Panc1 (cell line): ENCODE measurements around the gene RCBTB2. TPM values are rescaled to one million over a fixed set of nuclear protein-coding genes. Genes with fewer than 3 reads are reported as not detected.

Experiments
- ATAC-seq: fragments of 200-7000 bp; cut with Tn5 transposase; 2 replicates; pipeline ENCODE4 v1.9.1; 2020; ENCODE audit warnings: mild to moderate bottlenecking, moderate library complexity
- BruUV-seq: library from RNA; stranded (reverse); fragments of 400-500 nt; replicated peaks from 2 replicates; lab custom pipeline; 2021; lab: Mats Ljungman, UMichigan
- CTCF ChIA-PET: fragments of 300-600 bp; sonication (Branson Sonifier 250); formaldehyde crosslinking; loops from one replicate; lab custom pipeline; 2022; ENCODE audit warnings: antibody characterized with exemption; lab: Charles Lee
- POLR2A ChIA-PET: fragments of 300-600 bp; sonication (Branson Sonifier 250); formaldehyde crosslinking; loops from one replicate; lab custom pipeline; 2022; ENCODE audit warnings: antibody characterized with exemption; lab: Charles Lee
- DNase-seq: peaks from one replicate; pipeline ENCODE4 v3.0.0-alpha.2; 2010; ENCODE audit warnings: low read depth, low spot score
- H3K27ac ChIP-seq: 2 replicates; pipeline ENCODE4 v1.5.1; 2011; ENCODE audit warnings: mild to moderate bottlenecking, low read length, inconsistent platforms
- H3K27me3 ChIP-seq: fragments of 200-500 bp; sonication (Bioruptor generic); 2 replicates; pipeline ENCODE4 v1.6.0; 2014; ENCODE audit warnings: low read length, inconsistent platforms; ENCODE audit not compliant: control insufficient read depth, insufficient read depth
- H3K36me3 ChIP-seq: fragments of 200-500 bp; sonication (Bioruptor generic); 2 replicates; pipeline ENCODE4 v1.5.1; 2014; ENCODE audit warnings: inconsistent platforms, mild to moderate bottlenecking, low read length, moderate library complexity; ENCODE audit not compliant: control insufficient read depth, insufficient read depth
- H3K4me1 ChIP-seq: 2 replicates; pipeline ENCODE4 v1.5.1; 2011; ENCODE audit warnings: inconsistent platforms, mild to moderate bottlenecking, low read length, moderate library complexity; ENCODE audit not compliant: control insufficient read depth, insufficient read depth
- H3K4me3 ChIP-seq, 2 experiments: 2 replicates each; pipeline ENCODE4 v1.5.1; 2011 to 2012; ENCODE audit warnings: low read depth in 2 of 2, low read length in 2 of 2, mild to moderate bottlenecking in 2 of 2, inconsistent platforms in 1 of 2, moderate library complexity in 1 of 2
- H3K9me3 ChIP-seq: fragments of 200-500 bp; sonication (Bioruptor generic); 2 replicates; pipeline ENCODE4 v1.5.1; 2014; ENCODE audit warnings: low read depth, mild to moderate bottlenecking, inconsistent platforms, low read length, moderate library complexity; ENCODE audit not compliant: control insufficient read depth, insufficient read depth
- POLR2AphosphoS5 ChIP-seq: IDR thresholded peaks from 2 replicates; pipeline ENCODE4 v1.6.1; 2012; ENCODE audit warnings: mild to moderate bottlenecking, low read depth, low read length, moderate library complexity
- SIN3A ChIP-seq: IDR thresholded peaks from 2 replicates; pipeline ENCODE4 v1.6.1; 2012; ENCODE audit warnings: low read depth, mild to moderate bottlenecking, low read length, moderate library complexity, borderline replicate concordance; ENCODE audit not compliant: insufficient read depth
- TCF7L2 ChIP-seq: IDR thresholded peaks from 2 replicates; pipeline ENCODE4 v1.6.1; 2011; ENCODE audit warnings: mild to moderate bottlenecking, low read depth, low read length, inconsistent platforms
- in situ Hi-C: cut with HindIII; loops from 2 replicates; pipeline ENCODE4 v1.10.0; 2016; ENCODE audit warnings: low sequenced_read_pairs, low pct_unique_long_range_greater_than_20kb
- intact Hi-C: fragments of 100-400 bp; cut with micrococcal nuclease; formaldehyde crosslinking; loops from one replicate; pipeline ENCODE4 v1.10.0; 2022; ENCODE audit not compliant: unreplicated experiment
- total RNA-seq: library from RNA; stranded (reverse); gene quantifications from one replicate; pipeline ENCODE4 v1.2.1, GENCODE V29; 2021; ENCODE audit not compliant: unreplicated experiment
- TF ChIP-seq, protein P1 (sequence below): fragments of 450-650 bp; IDR thresholded peaks from 2 replicates; pipeline ENCODE4 v1.5.1; 2017; ENCODE audit warnings: mild to moderate bottlenecking
- TF ChIP-seq, protein P2 (sequence below), 2 experiments: IDR thresholded peaks; 2 replicates each; pipeline ENCODE4 v1.6.1; 2011 to 2012; ENCODE audit warnings: low read depth in 2 of 2, control low read depth in 1 of 2, low read length in 1 of 2, mild to moderate bottlenecking in 1 of 2, moderate library complexity in 1 of 2; ENCODE audit not compliant: insufficient read depth in 1 of 2

The RCBTB2 gene
- total RNA-seq, 1 experiment from 2014 or later: 4.4 TPM

DNA sequence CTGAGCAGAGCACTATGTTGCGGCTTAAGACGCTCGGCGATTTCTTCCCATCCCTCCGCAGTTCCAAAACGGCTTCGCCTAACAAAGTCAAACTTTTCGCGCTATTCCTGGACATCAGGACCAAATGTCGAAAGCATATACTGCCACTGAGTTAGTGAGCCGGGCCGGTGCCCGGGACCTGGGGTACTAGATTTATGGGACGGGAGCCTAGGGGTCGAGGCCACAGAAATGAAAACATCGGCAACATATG is 699 bp downstream of the RCBTB2 start:
- Histone ChIP-seq H3K4me3 (peak overlapping the region; percentile 70 to 75), H3K9me3 (no peaks in the 10 kb centered on the region), H3K4me1 (peaks cover 8% of the 10 kb centered on the region; the same call in 1 of the 2 replicates), H3K27ac (peak overlapping the region; percentile 92), H3K27me3 (no peaks in the 10 kb centered on the region), H3K36me3 (no peaks in the 10 kb centered on the region)
- TF ChIP-seq POLR2AphosphoS5: no peak
- TF ChIP-seq SIN3A: no peak
- TF ChIP-seq TCF7L2: no peak
- TF ChIP-seq, protein P1, sequence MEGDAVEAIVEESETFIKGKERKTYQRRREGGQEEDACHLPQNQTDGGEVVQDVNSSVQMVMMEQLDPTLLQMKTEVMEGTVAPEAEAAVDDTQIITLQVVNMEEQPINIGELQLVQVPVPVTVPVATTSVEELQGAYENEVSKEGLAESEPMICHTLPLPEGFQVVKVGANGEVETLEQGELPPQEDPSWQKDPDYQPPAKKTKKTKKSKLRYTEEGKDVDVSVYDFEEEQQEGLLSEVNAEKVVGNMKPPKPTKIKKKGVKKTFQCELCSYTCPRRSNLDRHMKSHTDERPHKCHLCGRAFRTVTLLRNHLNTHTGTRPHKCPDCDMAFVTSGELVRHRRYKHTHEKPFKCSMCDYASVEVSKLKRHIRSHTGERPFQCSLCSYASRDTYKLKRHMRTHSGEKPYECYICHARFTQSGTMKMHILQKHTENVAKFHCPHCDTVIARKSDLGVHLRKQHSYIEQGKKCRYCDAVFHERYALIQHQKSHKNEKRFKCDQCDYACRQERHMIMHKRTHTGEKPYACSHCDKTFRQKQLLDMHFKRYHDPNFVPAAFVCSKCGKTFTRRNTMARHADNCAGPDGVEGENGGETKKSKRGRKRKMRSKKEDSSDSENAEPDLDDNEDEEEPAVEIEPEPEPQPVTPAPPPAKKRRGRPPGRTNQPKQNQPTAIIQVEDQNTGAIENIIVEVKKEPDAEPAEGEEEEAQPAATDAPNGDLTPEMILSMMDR: no peak
- TF ChIP-seq, protein P2, sequence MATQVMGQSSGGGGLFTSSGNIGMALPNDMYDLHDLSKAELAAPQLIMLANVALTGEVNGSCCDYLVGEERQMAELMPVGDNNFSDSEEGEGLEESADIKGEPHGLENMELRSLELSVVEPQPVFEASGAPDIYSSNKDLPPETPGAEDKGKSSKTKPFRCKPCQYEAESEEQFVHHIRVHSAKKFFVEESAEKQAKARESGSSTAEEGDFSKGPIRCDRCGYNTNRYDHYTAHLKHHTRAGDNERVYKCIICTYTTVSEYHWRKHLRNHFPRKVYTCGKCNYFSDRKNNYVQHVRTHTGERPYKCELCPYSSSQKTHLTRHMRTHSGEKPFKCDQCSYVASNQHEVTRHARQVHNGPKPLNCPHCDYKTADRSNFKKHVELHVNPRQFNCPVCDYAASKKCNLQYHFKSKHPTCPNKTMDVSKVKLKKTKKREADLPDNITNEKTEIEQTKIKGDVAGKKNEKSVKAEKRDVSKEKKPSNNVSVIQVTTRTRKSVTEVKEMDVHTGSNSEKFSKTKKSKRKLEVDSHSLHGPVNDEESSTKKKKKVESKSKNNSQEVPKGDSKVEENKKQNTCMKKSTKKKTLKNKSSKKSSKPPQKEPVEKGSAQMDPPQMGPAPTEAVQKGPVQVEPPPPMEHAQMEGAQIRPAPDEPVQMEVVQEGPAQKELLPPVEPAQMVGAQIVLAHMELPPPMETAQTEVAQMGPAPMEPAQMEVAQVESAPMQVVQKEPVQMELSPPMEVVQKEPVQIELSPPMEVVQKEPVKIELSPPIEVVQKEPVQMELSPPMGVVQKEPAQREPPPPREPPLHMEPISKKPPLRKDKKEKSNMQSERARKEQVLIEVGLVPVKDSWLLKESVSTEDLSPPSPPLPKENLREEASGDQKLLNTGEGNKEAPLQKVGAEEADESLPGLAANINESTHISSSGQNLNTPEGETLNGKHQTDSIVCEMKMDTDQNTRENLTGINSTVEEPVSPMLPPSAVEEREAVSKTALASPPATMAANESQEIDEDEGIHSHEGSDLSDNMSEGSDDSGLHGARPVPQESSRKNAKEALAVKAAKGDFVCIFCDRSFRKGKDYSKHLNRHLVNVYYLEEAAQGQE (IDR thresholded peaks at IDR 0.05; ENCODE audit: insufficient read depth in 1 of 2, low read depth in 2 of 2, low read length in 1 of 2): no peak
- intact Hi-C loops (no loop called here), in situ Hi-C loops (no loop called here)
- peak; percentile 46 for DNase-seq
- ChIA-PET POLR2A (interaction anchor here (0.5 to 1.2 kb wide), 2 partner anchors 112 to 363 kb away, joined by 3 to 4 read pairs; no protein-coding TSS in a partner anchor), CTCF (interaction anchor here (0.6 kb wide), 1 partner anchor 10 kb away, joined by 3 read pairs; no protein-coding TSS in a partner anchor)
- no TSS peak for BruUV-seq
- peak; percentile 71 for ATAC-seq

GRCh38 chr13:48531416-48532255 is 1.2 kb downstream of the RCBTB2 start:
- peak overlapping the region; percentile 92 for H3K27ac ChIP-seq
- H3K27me3 ChIP-seq: no peaks in the 10 kb centered on the region
- CTCF ChIA-PET: no interaction called here
- in situ Hi-C loops (no loop called here), intact Hi-C loops (no loop called here)
- ATAC-seq (no peak), DNase-seq (no peak)
- no peaks in the 10 kb centered on the region for H3K36me3 ChIP-seq
- TF ChIP-seq TCF7L2: no peak
- no peak for TF ChIP-seq SIN3A
- no peak for TF ChIP-seq POLR2AphosphoS5
- TF ChIP-seq, protein P2 (IDR thresholded peaks at IDR 0.05; ENCODE audit: insufficient read depth in 1 of 2, low read depth in 2 of 2, low read length in 1 of 2): no peak
- TF ChIP-seq, protein P1: no peak
- POLR2A ChIA-PET: interaction anchor here (1.2 kb wide), 1 partner anchor 363 kb away, joined by 4 read pairs; no protein-coding TSS in a partner anchor
- peaks cover 8% of the 10 kb centered on the region; the same call in 1 of the 2 replicates for H3K4me1 ChIP-seq
- BruUV-seq: TSS peak; percentile 75
- peak overlapping the region; percentile 70 to 75 for H3K4me3 ChIP-seq
- no peaks in the 10 kb centered on the region for H3K9me3 ChIP-seq
